Measurements from ENCODE around the gene SFXN1.

The SFXN1 gene

GRCh38 chr5:175541264-175541663, 62.9 kb downstream of the SFXN1 start:
- no peak for DNase-seq (ENCODE audit: low read depth in 2 of 2)

GRCh38 chr5:175542232-175542965, 64.0 kb downstream of the SFXN1 start:
- no peak for DNase-seq (ENCODE audit: low read depth in 2 of 2)

GRCh38 chr5:175542966-175543235, 64.5 kb downstream of the SFXN1 start:
- no peak for DNase-seq (ENCODE audit: low read depth in 2 of 2)

GRCh38 chr5:175544108-175544511, 65.8 kb downstream of the SFXN1 start:
- DNase-seq (ENCODE audit: low read depth in 2 of 2): no peak

GRCh38 chr5:175544586-175544985, 66.2 kb downstream of the SFXN1 start:
- DNase-seq (ENCODE audit: low read depth in 2 of 2): no peak

- DNase-seq (ENCODE audit: low read depth in 2 of 2): no peak
Observed at GRCh38 chr5:175547842-175548241, 69.5 kb downstream of the SFXN1 start.

- no peak for DNase-seq (ENCODE audit: low read depth in 2 of 2)
Observed at GRCh38 chr5:175548626-175549311, 70.4 kb downstream of the SFXN1 start.

GRCh38 chr5:175550055-175550805, 71.9 kb downstream of the SFXN1 start:
- DNase-seq (ENCODE audit: low read depth in 2 of 2): no peak

GRCh38 chr5:175551266-175551665, 72.9 kb downstream of the SFXN1 start:
- DNase-seq (ENCODE audit: low read depth in 2 of 2): no peak

- DNase-seq (ENCODE audit: low read depth in 2 of 2): no peak
Observed at GRCh38 chr5:175554296-175554695, 75.9 kb downstream of the SFXN1 start.

- DNase-seq (ENCODE audit: low read depth in 2 of 2): no peak
Observed at GRCh38 chr5:175555168-175555785, 76.9 kb downstream of the SFXN1 start.

- DNase-seq (ENCODE audit: low read depth in 2 of 2): no peak
Observed at GRCh38 chr5:175556794-175557193, 78.4 kb downstream of the SFXN1 start.

GRCh38 chr5:175557778-175558177, 79.4 kb downstream of the SFXN1 start:
- no peak for DNase-seq (ENCODE audit: low read depth in 2 of 2)

- no peak for DNase-seq (ENCODE audit: low read depth in 2 of 2)
Observed at GRCh38 chr5:175558801-175559480, 80.6 kb downstream of the SFXN1 start.

- no peak for DNase-seq (ENCODE audit: low read depth in 2 of 2)
Observed at GRCh38 chr5:175560011-175560410, 81.7 kb downstream of the SFXN1 start.

- DNase-seq (ENCODE audit: low read depth in 2 of 2): no peak
Observed at GRCh38 chr5:175561085-175561484, 82.7 kb downstream of the SFXN1 start.

- DNase-seq (ENCODE audit: low read depth in 2 of 2): no peak
Observed at GRCh38 chr5:175564716-175565115, 86.4 kb downstream of the SFXN1 start.

- no peak for DNase-seq (ENCODE audit: low read depth in 2 of 2)
Observed at GRCh38 chr5:175566697-175567096, 88.3 kb downstream of the SFXN1 start.

GRCh38 chr5:175567954-175568353, 89.6 kb downstream of the SFXN1 start:
- DNase-seq (ENCODE audit: low read depth in 2 of 2): no peak

GRCh38 chr5:175569701-175570100, 91.3 kb downstream of the SFXN1 start:
- DNase-seq (ENCODE audit: low read depth in 2 of 2): no peak

GRCh38 chr5:175572886-175573285, 94.5 kb downstream of the SFXN1 start:
- no peak for DNase-seq (ENCODE audit: low read depth in 2 of 2)

All from stimulated activated CD4-positive, alpha-beta T cell treated with anti-CD3 and anti-CD28 coated beads, Interleukin-1b, Interleukin-23, amount 100 ng/mL, for 4 hours (primary cell).